Head of caudate nucleus (tissue), 42 donors: Measurements from ENCODE around the gene HHATL.
A peak's percentile ranks its signal among the peaks of the same experiment; 100 is the strongest.

Experiments used
- DNase-seq, 42 donors: peaks; one replicate each; pipeline versions ENCODE4 v3.0.0 to v3.0.0-alpha.2; 2020 to 2021; ENCODE audit warnings: mixed read lengths in 7 of 42
- intact Hi-C: fragments of 100-400 bp; cut with DNase I; formaldehyde crosslinking; loops from one replicate; pipeline ENCODE4 v1.15.0; 2022

Gene HHATL

DNA sequence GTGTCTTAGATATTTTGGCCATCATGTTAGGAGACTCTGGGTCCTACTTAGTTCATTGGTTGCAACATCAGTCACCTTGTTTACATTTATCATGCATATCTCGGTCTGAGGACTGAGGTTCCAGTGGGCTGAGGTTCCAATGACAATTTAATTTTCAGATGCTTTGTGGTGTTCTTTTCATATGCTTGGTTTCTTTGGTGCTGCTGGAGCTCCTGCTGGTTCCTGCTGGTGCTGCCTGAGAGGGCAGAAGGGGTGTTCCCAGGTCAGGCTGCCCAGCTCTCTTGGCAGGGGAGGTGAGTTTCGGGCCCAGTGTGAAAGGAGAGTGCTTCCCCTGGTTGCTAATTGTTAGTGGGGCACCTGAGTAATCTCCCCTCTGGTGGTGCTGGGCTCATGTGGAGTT lies 24.2 kb downstream of the HHATL start:
- peak in 2 of 42 donors; percentile 3 to 28 for DNase-seq

GRCh38 chr3:42675909-42676308 lies 26.7 kb downstream of the HHATL start:
- DNase-seq: no peak
- intact Hi-C loops: no loop called here

More for the DNA sequence above, 24.2 kb downstream of the HHATL start:
- intact Hi-C loops: no loop called here

- intact Hi-C loops: no loop called here
- no peak for DNase-seq
These were observed 28.5 kb downstream of the HHATL start for GRCh38 chr3:42674146-42674545.

- intact Hi-C loops: no loop called here
- DNase-seq: peak in 6 of 42 donors; percentile 3 to 29 (median 6)
These were observed 29.5 kb downstream of the HHATL start for GRCh38 chr3:42673082-42673481.

DNA sequence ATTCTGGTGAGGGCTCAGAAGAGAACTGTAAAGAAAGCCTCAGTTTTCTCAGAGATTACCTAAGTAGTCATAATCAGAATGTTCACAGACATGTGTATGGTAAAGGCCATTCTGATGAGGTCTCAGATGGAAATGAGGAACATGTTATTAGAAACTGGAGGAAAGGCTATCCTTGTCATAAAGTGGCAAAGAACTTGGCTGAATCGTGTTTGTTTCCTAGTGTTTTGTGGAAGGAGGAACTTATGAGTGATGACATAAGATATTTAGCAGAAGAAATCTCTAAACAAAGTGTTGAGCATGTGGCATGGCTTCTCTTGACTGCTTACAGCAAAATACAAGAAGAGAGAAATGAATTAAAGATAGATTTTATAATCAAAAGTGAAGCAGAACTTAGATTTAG lies 30.1 kb downstream of the HHATL start:
- intact Hi-C loops: no loop called here
- no peak for DNase-seq

DNA sequence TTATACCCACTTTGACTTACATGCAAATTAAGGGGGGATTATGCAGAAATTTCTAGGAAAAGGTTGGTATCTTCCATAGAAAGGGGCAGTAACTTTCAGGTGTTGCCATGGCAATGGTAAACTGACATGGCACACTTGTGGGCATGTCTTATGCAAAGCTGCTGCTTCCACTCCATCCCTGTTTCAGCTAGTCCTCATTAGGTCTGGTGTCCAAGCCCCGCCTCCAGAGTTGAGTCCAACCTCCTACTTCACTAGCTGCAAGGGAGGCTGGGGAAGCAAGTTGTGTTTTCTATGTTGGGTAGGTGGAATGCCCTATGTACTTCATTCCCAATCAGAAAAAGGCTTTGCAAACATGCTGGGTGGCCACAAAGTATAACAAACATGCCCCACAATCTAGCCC lies 31.9 kb downstream of the HHATL start:
- DNase-seq: peak in 11 of 42 donors; percentile 3 to 34 (median 12)
- intact Hi-C loops: no loop called here

DNA sequence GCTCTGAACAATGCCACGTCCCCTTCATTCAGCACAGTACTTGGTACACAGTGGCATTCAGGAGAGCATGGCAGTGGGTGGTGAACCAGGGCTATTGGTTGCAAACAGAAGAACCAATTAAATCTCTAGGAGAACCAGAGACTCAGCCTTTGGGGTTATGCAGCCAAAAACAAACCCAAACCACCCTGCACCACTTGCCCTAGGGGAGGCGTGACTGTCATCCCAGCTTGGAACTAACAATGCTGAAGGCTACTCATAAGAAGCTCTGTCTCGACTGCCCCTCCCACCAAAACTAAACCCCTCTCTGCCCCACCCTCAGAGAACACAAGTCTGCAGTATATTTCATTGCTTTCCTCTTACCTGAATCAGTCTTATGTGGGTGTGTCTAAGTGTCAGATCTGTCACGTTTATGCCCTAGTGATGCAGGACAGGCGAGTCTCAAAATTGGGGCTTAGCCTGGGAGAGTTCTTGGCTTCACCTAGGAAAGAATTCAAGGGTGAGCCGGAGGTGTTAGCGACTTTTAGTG lies 32.5 kb downstream of the HHATL start:
- intact Hi-C loops: no loop called here
- peak in 12 of 42 donors; percentile 2 to 33 (median 18) for DNase-seq

- peak in 9 of 42 donors; percentile 2 to 34 (median 13) for DNase-seq
- intact Hi-C loops: no loop called here
These were observed 33.8 kb downstream of the HHATL start for GRCh38 chr3:42668793-42669217.

DNA sequence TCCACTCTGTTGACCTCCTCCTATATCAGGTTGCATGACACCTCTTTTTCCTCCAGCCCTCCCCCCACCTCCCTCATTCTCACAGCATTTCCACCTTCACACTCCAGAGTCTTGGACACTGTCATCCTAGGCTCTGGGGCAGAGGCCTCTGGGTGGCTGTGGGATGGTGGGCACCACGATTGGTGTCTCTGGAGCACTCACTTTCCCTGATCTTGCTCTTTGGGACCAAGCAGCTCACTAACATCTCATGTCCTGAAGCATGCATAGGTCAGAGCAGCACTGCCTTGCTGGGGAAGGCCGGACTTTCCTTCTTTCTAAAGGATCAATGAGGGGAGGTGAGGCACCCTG lies 34.2 kb downstream of the HHATL start:
- intact Hi-C loops: no loop called here
- DNase-seq: peak in 7 of 42 donors; percentile 1 to 32 (median 7)

DNA sequence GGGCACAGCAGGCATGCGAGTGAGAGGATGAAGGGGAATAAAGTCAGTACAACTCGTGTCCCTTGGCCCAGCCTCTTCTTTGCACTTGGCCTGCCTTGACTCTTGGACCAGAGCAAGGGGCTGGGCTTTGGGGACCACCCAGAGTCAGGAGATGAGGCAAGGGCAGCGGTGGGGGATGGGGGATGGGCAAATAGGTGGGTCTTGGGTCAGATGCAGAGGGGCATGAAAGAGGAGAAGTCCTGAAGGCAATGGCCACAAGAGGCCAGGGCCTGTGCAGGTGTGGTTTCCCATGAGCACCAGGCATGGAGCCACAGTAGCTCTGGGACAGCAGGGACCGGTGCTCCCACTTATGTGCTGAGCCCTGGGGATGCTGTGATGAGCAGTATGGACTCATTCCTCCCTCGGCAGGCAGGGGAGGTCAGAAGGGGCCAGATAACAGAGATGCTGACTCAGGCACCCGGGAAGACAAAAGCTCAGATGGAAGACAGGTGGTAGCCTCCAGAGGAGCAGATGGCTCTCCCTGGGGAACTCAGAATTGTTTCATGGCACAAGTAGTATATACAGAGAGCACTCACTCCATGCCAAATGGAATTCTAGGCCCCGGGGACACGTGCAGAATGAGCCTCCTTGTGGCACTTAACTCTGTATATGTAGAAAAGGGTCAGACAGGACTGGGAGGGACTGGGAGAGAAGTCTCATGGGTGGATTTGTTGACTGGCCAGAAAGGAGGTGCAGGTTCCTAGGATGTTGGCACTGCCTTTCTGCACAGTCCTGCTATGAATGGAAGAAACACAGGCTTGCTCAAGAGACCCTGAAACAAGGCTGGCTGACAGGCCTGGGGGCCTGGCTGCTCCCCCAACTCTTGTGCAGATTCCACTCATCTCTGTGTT lies 34.8 kb downstream of the HHATL start:
- DNase-seq: peak in 16 of 42 donors; percentile 4 to 50 (median 15)

GRCh38 chr3:42667096-42667522 lies 35.5 kb downstream of the HHATL start:
- DNase-seq: peak in 13 of 42 donors; percentile 4 to 57 (median 17)
- intact Hi-C loops: no loop called here

More for the DNA sequence above, 34.8 kb downstream of the HHATL start:
- intact Hi-C loops: no loop called here

DNA sequence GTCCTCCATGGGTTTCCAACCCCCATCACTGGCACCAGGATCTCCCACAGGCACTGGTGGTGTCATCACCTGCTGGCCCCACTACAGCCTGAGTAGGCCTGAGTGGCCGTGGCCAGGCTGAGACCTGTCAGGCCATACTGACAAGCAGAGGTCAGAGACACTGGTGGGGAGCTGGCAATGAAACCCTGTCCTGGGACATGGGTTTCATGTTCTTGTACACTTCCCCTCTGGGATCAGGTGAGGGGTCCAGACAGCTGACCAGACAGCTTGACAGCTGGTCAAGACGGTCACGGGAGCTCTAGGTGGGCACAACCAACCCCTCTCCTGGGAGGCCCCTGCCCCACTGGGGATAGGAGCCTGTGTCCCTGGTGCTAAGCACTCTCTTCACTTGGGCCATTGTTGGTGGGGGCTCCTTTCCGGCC lies 36.0 kb downstream of the HHATL start:
- peak in 15 of 42 donors; percentile 4 to 45 (median 12) for DNase-seq
- intact Hi-C loops: no loop called here

- DNase-seq: peak in 11 of 42 donors; percentile 5 to 47 (median 10)
- intact Hi-C loops: no loop called here
These were observed 36.6 kb downstream of the HHATL start for GRCh38 chr3:42666022-42666421.

DNA sequence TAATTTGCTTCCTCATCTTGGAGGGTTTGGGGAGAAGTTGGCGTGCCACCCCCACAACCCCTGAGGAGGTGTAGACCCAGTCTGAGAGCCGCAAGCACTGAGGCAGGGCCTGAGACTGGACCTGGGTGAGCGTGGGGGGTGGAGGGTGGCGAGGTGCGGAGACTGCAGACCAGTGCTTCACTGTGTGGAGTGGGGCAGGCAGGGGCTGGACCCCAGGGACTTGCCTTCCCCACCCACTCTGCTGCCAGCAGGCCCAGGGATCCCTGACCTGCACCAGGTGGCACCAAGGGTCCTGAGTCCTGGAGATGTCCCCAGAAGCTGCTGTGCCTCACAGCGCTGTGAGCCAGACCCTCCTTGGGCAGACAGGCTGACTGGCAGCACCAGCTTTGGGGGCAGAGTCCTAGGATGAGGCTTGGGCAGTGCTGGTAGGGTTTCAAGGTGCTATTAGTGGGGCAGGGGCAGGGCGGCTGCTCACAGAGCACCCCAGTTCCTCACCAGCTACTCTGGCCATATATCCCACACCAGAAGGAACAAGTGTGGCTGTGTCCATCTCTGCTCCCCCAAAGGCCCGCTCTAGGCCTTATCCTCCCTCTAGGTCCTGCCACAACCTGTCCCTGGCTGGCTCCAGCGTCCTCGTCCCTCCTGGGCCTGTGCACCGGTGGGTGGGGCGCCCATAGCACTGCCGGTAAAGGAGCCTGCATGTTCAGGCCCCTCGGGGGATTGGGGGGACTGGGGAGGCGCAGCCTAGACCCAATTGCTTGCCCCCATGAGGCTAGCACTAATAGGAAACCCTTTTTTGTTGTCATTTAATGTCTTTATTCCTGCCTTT lies 37.3 kb downstream of the HHATL start:
- intact Hi-C loops: no loop called here
- peak in 9 of 42 donors; percentile 3 to 36 (median 8) for DNase-seq

DNA sequence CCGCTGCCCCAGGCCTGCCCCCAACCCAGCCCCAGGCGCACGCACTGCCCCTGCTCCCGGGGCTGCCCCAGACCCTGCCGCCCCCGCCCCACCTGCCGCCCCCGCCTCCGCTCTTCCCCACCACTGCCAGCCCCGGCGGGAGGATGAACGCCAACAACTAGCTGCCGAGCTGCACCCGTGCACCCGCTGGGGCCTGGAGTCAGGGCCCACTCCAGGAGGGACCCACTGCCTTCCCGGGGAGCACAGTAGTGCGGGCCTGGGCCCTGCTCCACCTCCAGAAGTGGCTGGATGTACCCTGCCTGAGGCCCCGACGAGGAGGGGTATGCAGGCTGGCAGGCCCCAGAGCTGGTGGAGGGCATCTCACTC lies 38.2 kb downstream of the HHATL start:
- intact Hi-C loops: no loop called here
- DNase-seq: peak in 6 of 42 donors; percentile 2 to 40 (median 17)

GRCh38 chr3:42663581-42664437 lies 38.8 kb downstream of the HHATL start:
- peak in 9 of 42 donors; percentile 2 to 41 (median 13) for DNase-seq
- intact Hi-C loops: no loop called here

- intact Hi-C loops: no loop called here
- DNase-seq: peak in 5 of 42 donors; percentile 1 to 45 (median 28)
These were observed 39.6 kb downstream of the HHATL start for GRCh38 chr3:42662813-42663535.
